Stimulated activated memory B cell treated with anti-CD40 and anti-IgM and Interleukin-4, amounts not matched to agents 10 μg/mL and 1 μg/mL and 100 μg/mL, for 72 hours (primary cell): Measurements from ENCODE around the gene SPATA6L.

Experiments used
- ATAC-seq: fragments of 150-1000 bp; cut with Tn5 transposase; 2 replicates; pipeline ENCODE4 v1.10.0; 2021
- H3K27ac Mint-ChIP-seq: one replicate; pipeline ENCODE4 v1.8.0; 2022; ENCODE audit warnings: mild to moderate bottlenecking, mixed read lengths
- H3K27me3 Mint-ChIP-seq: one replicate; pipeline ENCODE4 v1.8.0; 2022; ENCODE audit warnings: mixed read lengths
- H3K36me3 Mint-ChIP-seq: one replicate; pipeline ENCODE4 v1.8.0; 2022; ENCODE audit warnings: mixed read lengths
- H3K4me1 Mint-ChIP-seq: one replicate; pipeline ENCODE4 v1.8.0; 2022; ENCODE audit warnings: mixed read lengths
- H3K4me3 Mint-ChIP-seq: one replicate; pipeline ENCODE4 v1.8.0; 2022; ENCODE audit warnings: mild to moderate bottlenecking, moderate library complexity, mixed read lengths
- H3K9me3 Mint-ChIP-seq: one replicate; pipeline ENCODE4 v1.8.0; 2022; ENCODE audit warnings: mixed read lengths

SPATA6L gene

GRCh38 chr9:4592295-4592694, 74.0 kb downstream of the SPATA6L start:
- ATAC-seq = no peak
- Mint-ChIP-seq H3K4me3 (no peak overlapping the region), H3K9me3 (no peaks in the 10 kb centered on the region), H3K4me1 (peaks cover 5% of the 10 kb centered on the region), H3K27ac (no peak overlapping the region), H3K36me3 (no peaks in the 10 kb centered on the region), H3K27me3 (peaks cover 11% of the 10 kb centered on the region)

DNA sequence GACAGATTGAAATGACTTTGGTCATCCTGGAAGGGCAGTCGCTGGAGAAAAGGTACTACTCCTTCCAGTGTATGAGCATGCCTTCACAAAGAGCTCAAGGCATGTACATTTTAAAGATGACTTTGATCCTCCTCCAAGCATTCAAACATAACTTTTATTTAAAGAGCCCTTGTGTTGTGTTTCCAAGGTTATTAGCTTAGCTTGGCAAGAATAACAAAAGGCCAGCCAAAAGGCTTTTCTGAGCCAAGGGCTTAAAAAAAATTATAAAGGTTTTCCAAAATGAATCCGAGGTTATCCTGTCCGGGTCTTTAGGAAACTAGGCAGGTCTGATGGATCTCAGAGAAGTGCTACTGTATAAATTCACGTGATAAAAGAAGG, 75.2 kb downstream of the SPATA6L start:
- Mint-ChIP-seq H3K27ac (no peak overlapping the region), H3K4me1 (no peaks in the 10 kb centered on the region), H3K9me3 (no peaks in the 10 kb centered on the region), H3K36me3 (no peaks in the 10 kb centered on the region), H3K4me3 (no peak overlapping the region), H3K27me3 (peaks cover 11% of the 10 kb centered on the region)
- no peak for ATAC-seq

- no peak overlapping the region for H3K27ac Mint-ChIP-seq
- H3K9me3 Mint-ChIP-seq = no peaks in the 10 kb centered on the region
- ATAC-seq = no peak
- H3K4me1 Mint-ChIP-seq = no peaks in the 10 kb centered on the region
- H3K4me3 Mint-ChIP-seq = no peak overlapping the region
- H3K27me3 Mint-ChIP-seq = peaks cover 11% of the 10 kb centered on the region
- H3K36me3 Mint-ChIP-seq = no peaks in the 10 kb centered on the region
These were observed 75.7 kb downstream of the SPATA6L start for GRCh38 chr9:4590430-4591122.

- Mint-ChIP-seq H3K9me3 (no peaks in the 10 kb centered on the region), H3K4me1 (no peaks in the 10 kb centered on the region), H3K27ac (no peak overlapping the region), H3K27me3 (peaks cover 7% of the 10 kb centered on the region), H3K36me3 (no peaks in the 10 kb centered on the region), H3K4me3 (no peak overlapping the region)
- no peak for ATAC-seq
These were observed 77.6 kb downstream of the SPATA6L start for GRCh38 chr9:4588721-4589120.

- Mint-ChIP-seq H3K9me3 (no peaks in the 10 kb centered on the region), H3K27me3 (no peaks in the 10 kb centered on the region), H3K4me1 (no peaks in the 10 kb centered on the region), H3K4me3 (no peak overlapping the region), H3K36me3 (no peaks in the 10 kb centered on the region), H3K27ac (no peak overlapping the region)
- ATAC-seq = no peak
These were observed 81.1 kb downstream of the SPATA6L start for GRCh38 chr9:4585135-4585534.

GRCh38 chr9:4584636-4585035, 81.6 kb downstream of the SPATA6L start:
- ATAC-seq = no peak
- no peak overlapping the region for H3K27ac Mint-ChIP-seq

DNA sequence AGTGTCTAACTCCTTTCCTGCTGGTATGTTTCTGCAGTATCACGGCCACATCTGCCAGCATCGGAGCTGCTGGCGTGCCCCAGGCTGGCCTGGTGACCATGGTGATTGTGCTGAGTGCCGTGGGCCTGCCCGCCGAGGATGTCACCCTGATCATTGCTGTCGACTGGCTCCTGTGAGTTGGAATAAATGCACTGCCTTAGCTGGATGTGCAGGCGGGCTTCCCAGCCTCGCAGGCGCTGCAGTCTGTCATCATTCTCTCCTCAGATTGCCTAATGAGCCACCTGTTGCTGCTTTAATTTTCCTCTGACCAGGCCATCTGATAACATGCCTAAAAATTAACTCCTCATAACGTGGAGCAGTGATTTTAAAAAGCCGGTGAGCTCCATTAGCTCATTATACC, 83.3 kb downstream of the SPATA6L start:
- no peaks in the 10 kb centered on the region for H3K36me3 Mint-ChIP-seq
- H3K9me3 Mint-ChIP-seq = no peaks in the 10 kb centered on the region
- H3K4me1 Mint-ChIP-seq = no peaks in the 10 kb centered on the region
- H3K4me3 Mint-ChIP-seq = no peak overlapping the region
- no peaks in the 10 kb centered on the region for H3K27me3 Mint-ChIP-seq
- ATAC-seq = no peak
- H3K27ac Mint-ChIP-seq = no peak overlapping the region

More at GRCh38 chr9:4584636-4585035, 81.6 kb downstream of the SPATA6L start:
- H3K36me3 Mint-ChIP-seq = no peaks in the 10 kb centered on the region
- H3K27me3 Mint-ChIP-seq = no peaks in the 10 kb centered on the region
- no peaks in the 10 kb centered on the region for H3K9me3 Mint-ChIP-seq
- H3K4me3 Mint-ChIP-seq = no peak overlapping the region
- H3K4me1 Mint-ChIP-seq = no peaks in the 10 kb centered on the region

- H3K27me3 Mint-ChIP-seq = no peaks in the 10 kb centered on the region
- H3K4me3 Mint-ChIP-seq = no peak overlapping the region
- H3K27ac Mint-ChIP-seq = no peak overlapping the region
- ATAC-seq = no peak
- H3K9me3 Mint-ChIP-seq = no peaks in the 10 kb centered on the region
- no peaks in the 10 kb centered on the region for H3K36me3 Mint-ChIP-seq
- no peaks in the 10 kb centered on the region for H3K4me1 Mint-ChIP-seq
These were observed 84.3 kb downstream of the SPATA6L start for GRCh38 chr9:4581861-4582565.

DNA sequence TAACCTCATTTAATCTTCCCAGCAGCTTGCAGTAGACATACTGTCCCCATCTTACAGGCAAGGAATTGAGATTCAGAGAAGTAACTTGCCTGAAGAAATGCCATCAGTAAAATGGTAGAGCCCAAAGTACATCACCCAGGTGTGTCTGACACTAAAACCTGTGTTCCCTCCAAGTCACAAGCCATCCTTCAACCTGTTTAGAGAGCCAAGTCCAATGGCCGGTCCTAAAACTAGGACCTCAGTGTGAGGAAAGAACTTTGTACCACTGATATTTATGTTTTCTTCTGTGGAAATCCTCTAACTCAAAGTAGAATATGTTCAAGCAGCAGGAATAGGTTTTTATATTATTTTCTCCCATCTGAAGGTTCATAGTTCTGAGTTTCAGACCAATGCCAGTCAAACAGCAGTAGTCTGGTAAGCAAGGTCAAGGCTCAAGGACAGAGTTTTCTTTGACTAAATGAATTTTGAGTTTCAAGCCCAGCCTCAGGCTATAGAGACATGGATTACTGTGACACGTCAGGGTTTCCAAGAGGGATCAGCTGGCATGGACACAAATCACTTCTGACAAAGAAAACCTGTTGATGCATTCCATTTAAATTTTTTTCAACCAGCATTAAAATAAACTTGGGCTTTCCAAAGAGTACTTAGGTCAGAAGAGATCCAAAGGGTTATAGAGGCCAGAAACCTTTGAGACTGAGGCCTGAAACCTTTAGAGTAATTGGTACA, 85.1 kb downstream of the SPATA6L start:
- Mint-ChIP-seq H3K27ac (no peak overlapping the region), H3K4me1 (no peaks in the 10 kb centered on the region), H3K36me3 (no peaks in the 10 kb centered on the region), H3K27me3 (no peaks in the 10 kb centered on the region), H3K4me3 (no peak overlapping the region), H3K9me3 (no peaks in the 10 kb centered on the region)
- ATAC-seq = no peak

DNA sequence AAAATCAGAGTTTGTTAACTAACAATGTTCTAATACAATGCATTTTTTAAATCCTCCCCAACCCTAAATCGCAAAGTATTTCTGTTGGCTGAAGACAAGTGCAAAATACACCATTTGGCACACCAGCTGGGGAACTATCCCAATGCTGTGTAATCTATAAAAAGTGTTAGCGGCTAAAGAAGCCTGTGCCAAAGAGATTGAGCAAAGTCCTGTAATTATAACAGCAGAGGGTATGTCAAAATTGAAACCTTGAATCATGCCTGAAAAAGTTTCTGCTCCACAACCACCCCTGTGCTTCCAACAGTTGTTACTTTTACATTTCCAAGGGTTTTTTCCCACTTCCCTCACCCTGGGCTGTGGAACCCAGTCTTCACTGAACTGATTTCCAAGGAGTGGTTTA, 87.3 kb downstream of the SPATA6L start:
- Mint-ChIP-seq H3K27ac (no peak overlapping the region), H3K4me3 (no peak overlapping the region), H3K9me3 (no peaks in the 10 kb centered on the region), H3K27me3 (no peaks in the 10 kb centered on the region), H3K4me1 (no peaks in the 10 kb centered on the region), H3K36me3 (no peaks in the 10 kb centered on the region)
- no peak for ATAC-seq

DNA sequence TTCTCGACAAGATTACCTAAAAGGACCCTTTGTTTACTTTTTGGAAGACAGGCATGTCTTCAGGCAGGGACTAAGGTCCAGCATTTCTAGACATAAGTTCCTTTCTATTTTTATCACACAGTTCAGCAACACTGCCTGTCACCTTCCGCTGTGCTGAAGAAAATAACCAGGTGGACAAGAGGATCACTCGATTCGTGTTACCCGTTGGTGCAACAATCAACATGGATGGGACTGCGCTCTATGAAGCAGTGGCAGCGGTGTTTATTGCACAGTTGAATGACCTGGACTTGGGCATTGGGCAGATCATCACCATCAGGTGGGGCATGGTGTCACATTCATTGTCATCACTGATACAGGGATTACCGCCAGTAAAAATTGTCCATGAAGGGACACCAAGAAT, 89.8 kb downstream of the SPATA6L start:
- Mint-ChIP-seq H3K4me3 (no peak overlapping the region), H3K9me3 (no peaks in the 10 kb centered on the region), H3K36me3 (no peaks in the 10 kb centered on the region), H3K4me1 (no peaks in the 10 kb centered on the region), H3K27ac (no peak overlapping the region), H3K27me3 (no peaks in the 10 kb centered on the region)
- no peak for ATAC-seq

DNA sequence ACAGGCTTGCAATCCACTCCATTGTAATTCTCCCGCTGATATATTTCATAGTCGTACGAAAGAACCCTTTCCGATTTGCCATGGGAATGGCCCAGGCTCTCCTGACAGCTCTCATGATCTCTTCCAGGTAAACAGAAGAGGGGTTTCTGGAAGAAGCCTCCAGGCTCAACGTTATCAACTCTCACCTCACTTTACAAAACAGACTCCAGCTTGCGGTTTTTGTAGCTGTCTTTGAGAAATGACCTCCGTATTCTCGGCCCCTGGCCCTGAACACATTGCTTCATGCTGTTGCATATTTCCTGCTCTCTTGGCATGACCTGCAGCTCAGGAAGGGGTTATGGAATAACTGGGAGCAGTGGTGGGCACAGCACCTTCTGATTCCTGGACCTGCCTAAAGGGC, 90.3 kb downstream of the SPATA6L start:
- H3K36me3 Mint-ChIP-seq = no peaks in the 10 kb centered on the region
- H3K27ac Mint-ChIP-seq = no peak overlapping the region
- no peaks in the 10 kb centered on the region for H3K27me3 Mint-ChIP-seq
- H3K4me3 Mint-ChIP-seq = no peak overlapping the region
- H3K9me3 Mint-ChIP-seq = no peaks in the 10 kb centered on the region
- no peak for ATAC-seq
- H3K4me1 Mint-ChIP-seq = no peaks in the 10 kb centered on the region

GRCh38 chr9:4574657-4575243, 91.5 kb downstream of the SPATA6L start:
- ATAC-seq = no peak
- Mint-ChIP-seq H3K27ac (no peak overlapping the region), H3K27me3 (no peaks in the 10 kb centered on the region), H3K4me1 (no peaks in the 10 kb centered on the region), H3K9me3 (no peaks in the 10 kb centered on the region), H3K36me3 (no peaks in the 10 kb centered on the region), H3K4me3 (no peak overlapping the region)

- Mint-ChIP-seq H3K4me1 (no peaks in the 10 kb centered on the region), H3K27me3 (no peaks in the 10 kb centered on the region), H3K4me3 (no peak overlapping the region), H3K27ac (no peak overlapping the region), H3K36me3 (no peaks in the 10 kb centered on the region), H3K9me3 (no peaks in the 10 kb centered on the region)
- no peak for ATAC-seq
These were observed 92.5 kb downstream of the SPATA6L start for GRCh38 chr9:4573634-4574389.

- no peaks in the 10 kb centered on the region for H3K27me3 Mint-ChIP-seq
These were observed 93.1 kb downstream of the SPATA6L start for GRCh38 chr9:4573176-4573575.

More at GRCh38 chr9:4573176-4573575, 93.1 kb downstream of the SPATA6L start:
- Mint-ChIP-seq H3K4me1 (no peaks in the 10 kb centered on the region), H3K9me3 (no peaks in the 10 kb centered on the region), H3K4me3 (no peak overlapping the region), H3K36me3 (no peaks in the 10 kb centered on the region), H3K27ac (no peak overlapping the region)
- ATAC-seq = no peak
